WTC11 (cell line): Measurements from ENCODE around the gene DLGAP4. TPM values are rescaled to one million over a fixed set of nuclear protein-coding genes. Genes with fewer than 3 reads are reported as not detected.
A peak's percentile ranks its signal among the peaks of the same experiment; 100 is the strongest.

ENCODE experiments used
- ATAC-seq: fragments of 200-7000 bp; cut with Tn5 transposase; 2 replicates; pipeline ENCODE4 v1.10.0; 2021; ENCODE audit warnings: mild to moderate bottlenecking, moderate library complexity
- Bru-seq: library from RNA; stranded (reverse); fragments of 400-500 nt; gene quantifications from one replicate; lab custom pipeline; 2021; lab: Mats Ljungman, UMichigan
- CTCF ChIA-PET: fragments of 300-600 bp; sonication (Branson Sonifier 250); formaldehyde crosslinking; loops from one replicate; lab custom pipeline; 2021; ENCODE audit warnings: antibody characterized with exemption; lab: Charles Lee
- POLR2A ChIA-PET: fragments of 350-600 bp; sonication (Branson Sonifier 250); formaldehyde crosslinking; loops from one replicate; lab custom pipeline; 2021; ENCODE audit warnings: antibody characterized with exemption; lab: Charles Lee
- DNase-seq: peaks from one replicate; pipeline ENCODE4 v3.0.0; 2021; ENCODE audit warnings: low spot score
- H3K27ac Mint-ChIP-seq: 2 replicates; pipeline ENCODE4 v1.8.0; 2021; ENCODE audit warnings: mixed read lengths
- H3K27me3 Mint-ChIP-seq: 2 replicates; pipeline ENCODE4 v1.8.0; 2021; ENCODE audit warnings: low read depth, mild to moderate bottlenecking, moderate library complexity, mixed read lengths
- H3K36me3 Mint-ChIP-seq: 2 replicates; pipeline ENCODE4 v1.8.0; 2021; ENCODE audit warnings: mixed read lengths
- H3K4me1 Mint-ChIP-seq: 2 replicates; pipeline ENCODE4 v1.8.0; 2022; ENCODE audit warnings: mixed read lengths
- H3K4me3 Mint-ChIP-seq: 2 replicates; pipeline ENCODE4 v1.8.0; 2021; ENCODE audit warnings: mild to moderate bottlenecking, moderate library complexity, mixed read lengths
- H3K9me3 Mint-ChIP-seq: 2 replicates; pipeline ENCODE4 v1.8.0; 2021; ENCODE audit warnings: mixed read lengths
- ATF1 ChIP-seq: sonication (generic); formaldehyde crosslinking; IDR thresholded peaks from 2 replicates; pipeline ENCODE4 v1.8.1; 2023; ENCODE audit warnings: mild to moderate bottlenecking, moderate library complexity, missing genetic modification reagents
- FOXP1 ChIP-seq: sonication (generic); formaldehyde crosslinking; IDR thresholded peaks from 2 replicates; pipeline ENCODE4 v1.8.0; 2022; ENCODE audit warnings: missing genetic modification reagents, mild to moderate bottlenecking, moderate library complexity, borderline replicate concordance
- GTF2I ChIP-seq: fragments of 250-450 bp; sonication (Bioruptor Pico); conservative IDR thresholded peaks from 2 replicates; pipeline ENCODE4 v1.4.0; 2021; ENCODE audit warnings: mild to moderate bottlenecking
- HMGA2 ChIP-seq: fragments of 250-450 bp; sonication (Bioruptor Pico); IDR thresholded peaks from 2 replicates; pipeline ENCODE4 v1.4.0; 2021; ENCODE audit warnings: mild to moderate bottlenecking, moderate library complexity
- ZNF416 ChIP-seq: fragments of 250-450 bp; sonication (Bioruptor Pico); IDR thresholded peaks from 2 replicates; pipeline ENCODE4 v1.9.0; 2021; ENCODE audit warnings: mild to moderate bottlenecking, inconsistent platforms
- long read RNA-seq, 3 experiments: library from RNA in 1 of 3; library from capped mRNA in 1 of 3; library from polyadenylated mRNA in 1 of 3; unstranded in 2 of 3; stranded (forward) in 1 of 3; transcript quantifications; one replicate each; pipeline ENCODE4 v2.0.0, GENCODE V29; 2021
- total RNA-seq: library from RNA; stranded (reverse); gene quantifications from 3 replicates; pipeline ENCODE4 v1.2.3, GENCODE V29; 2021
- TF ChIP-seq, protein P1 (sequence below): sonication (generic); formaldehyde crosslinking; IDR thresholded peaks from 2 replicates; pipeline ENCODE4 v1.8.1; 2023; ENCODE audit warnings: mild to moderate bottlenecking, missing genetic modification reagents, moderate library complexity
- TF ChIP-seq, protein P2 (sequence below): fragments of 250-450 bp; sonication (Bioruptor Pico); IDR thresholded peaks from 2 replicates; pipeline ENCODE4 v1.8.0; 2021; ENCODE audit warnings: mild to moderate bottlenecking
- TF ChIP-seq, protein P3 (sequence below): sonication (generic); formaldehyde crosslinking; IDR thresholded peaks from 2 replicates; pipeline ENCODE4 v1.8.0; 2023; ENCODE audit warnings: mild to moderate bottlenecking, missing genetic modification reagents
- TF ChIP-seq, protein P4 (sequence below): sonication (generic); formaldehyde crosslinking; IDR thresholded peaks from 2 replicates; pipeline ENCODE4 v1.8.0; 2022; ENCODE audit warnings: missing genetic modification reagents

DLGAP4 gene, protein sequence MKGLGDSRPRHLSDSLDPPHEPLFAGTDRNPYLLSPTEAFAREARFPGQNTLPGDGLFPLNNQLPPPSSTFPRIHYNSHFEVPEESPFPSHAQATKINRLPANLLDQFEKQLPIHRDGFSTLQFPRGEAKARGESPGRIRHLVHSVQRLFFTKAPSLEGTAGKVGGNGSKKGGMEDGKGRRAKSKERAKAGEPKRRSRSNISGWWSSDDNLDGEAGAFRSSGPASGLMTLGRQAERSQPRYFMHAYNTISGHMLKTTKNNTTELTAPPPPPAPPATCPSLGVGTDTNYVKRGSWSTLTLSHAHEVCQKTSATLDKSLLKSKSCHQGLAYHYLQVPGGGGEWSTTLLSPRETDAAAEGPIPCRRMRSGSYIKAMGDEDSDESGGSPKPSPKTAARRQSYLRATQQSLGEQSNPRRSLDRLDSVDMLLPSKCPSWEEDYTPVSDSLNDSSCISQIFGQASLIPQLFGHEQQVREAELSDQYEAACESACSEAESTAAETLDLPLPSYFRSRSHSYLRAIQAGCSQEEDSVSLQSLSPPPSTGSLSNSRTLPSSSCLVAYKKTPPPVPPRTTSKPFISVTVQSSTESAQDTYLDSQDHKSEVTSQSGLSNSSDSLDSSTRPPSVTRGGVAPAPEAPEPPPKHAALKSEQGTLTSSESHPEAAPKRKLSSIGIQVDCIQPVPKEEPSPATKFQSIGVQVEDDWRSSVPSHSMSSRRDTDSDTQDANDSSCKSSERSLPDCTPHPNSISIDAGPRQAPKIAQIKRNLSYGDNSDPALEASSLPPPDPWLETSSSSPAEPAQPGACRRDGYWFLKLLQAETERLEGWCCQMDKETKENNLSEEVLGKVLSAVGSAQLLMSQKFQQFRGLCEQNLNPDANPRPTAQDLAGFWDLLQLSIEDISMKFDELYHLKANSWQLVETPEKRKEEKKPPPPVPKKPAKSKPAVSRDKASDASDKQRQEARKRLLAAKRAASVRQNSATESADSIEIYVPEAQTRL
- total RNA-seq: 52.6 to 54.6 TPM (median 54.6 TPM) in 3 replicates
- percentile 54 among the genes with signal in this experiment for Bru-seq, nascent RNA
- long read RNA-seq, experiment 1, full-length matches to known transcripts: 135 of 201 reads
- long read RNA-seq, experiment 1, partial matches to known transcripts: 23 of 201 reads
- long read RNA-seq, experiment 1, other reads (novel, unspliced or antisense): 43 of 201 reads
- long read RNA-seq, experiment 2, transcript DLGAP4-202 (7 exons, 2,392 nt): minor isoform, 5 of 63 reads
- long read RNA-seq, experiment 2, transcript DLGAP4-206 (7 exons, 3,110 nt): major isoform, 12 of 63 reads
- long read RNA-seq, experiment 2, partial matches to known transcripts: 19 of 63 reads
- long read RNA-seq, experiment 2, other reads (novel, unspliced or antisense): 27 of 63 reads
- long read RNA-seq, experiment 3, transcript DLGAP4-206 (7 exons, 3,110 nt): major isoform, 15 of 17 reads
- long read RNA-seq, experiment 3, partial matches to known transcripts: 1 of 17 reads
- long read RNA-seq, experiment 3, other reads (novel, unspliced or antisense): 1 of 17 reads

DNA sequence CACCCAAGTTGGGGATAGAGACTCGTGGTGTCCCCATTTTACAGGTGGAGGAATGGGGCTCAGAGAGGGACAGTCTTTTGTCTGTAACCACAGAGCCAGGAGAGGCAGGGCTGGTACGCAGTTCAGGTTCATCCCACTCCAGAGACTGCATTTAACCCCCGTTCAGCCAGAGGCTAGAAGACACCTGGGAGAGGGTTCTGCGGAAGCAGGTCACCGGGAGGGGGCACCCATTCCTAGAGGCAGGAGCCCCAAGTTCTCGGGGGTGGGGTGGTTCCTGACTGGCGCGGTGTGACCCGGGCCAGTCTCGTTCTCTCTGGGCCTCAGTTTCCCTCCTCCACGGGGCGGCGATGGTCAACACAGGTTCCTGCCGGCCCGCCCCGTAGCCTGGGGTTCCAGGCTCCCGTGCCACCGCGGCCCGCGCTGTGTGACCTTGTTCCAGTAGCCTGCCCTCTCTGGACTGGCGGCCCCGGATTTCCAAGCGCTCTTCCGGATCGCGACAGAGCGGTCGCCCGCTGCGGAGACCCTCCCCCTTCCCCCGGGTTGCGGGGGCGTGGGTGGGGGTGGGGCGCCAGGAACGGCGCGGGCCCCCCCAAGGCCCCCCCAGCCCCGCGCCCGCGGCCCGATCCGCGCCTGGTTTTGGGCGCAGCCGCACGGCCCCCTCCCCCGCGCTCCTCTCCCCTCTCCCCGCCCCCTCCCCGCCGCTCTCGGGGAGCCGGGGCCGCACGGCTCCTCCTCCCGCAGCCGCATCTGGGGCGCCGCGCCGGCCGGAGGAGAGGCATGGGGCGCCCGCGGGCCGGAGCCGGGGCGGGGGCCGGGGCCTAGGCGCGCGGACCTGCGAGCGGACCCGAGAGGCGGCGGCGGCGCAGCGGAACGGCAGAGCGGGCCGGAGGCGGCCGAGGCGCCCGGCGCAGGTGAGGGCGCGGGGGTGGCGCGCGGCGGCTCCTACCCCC, at the start of gene DLGAP4:
TSS of gene DLGAP4 (plus strand) at position 738 of the 950 bp plus-strand sequence. CDS start 125,379 bp downstream, outside the sequence.
- peak; percentile 55 for ATAC-seq
- POLR2A ChIA-PET: no interaction called here

More for the DNA sequence above, at the start of gene DLGAP4:
- H3K27me3 Mint-ChIP-seq: peaks cover 45% of the 10 kb centered on the region
- peaks cover 21% of the 10 kb centered on the region for H3K4me1 Mint-ChIP-seq
- H3K27ac Mint-ChIP-seq: no peak within 1 kb of the TSS
- H3K9me3 Mint-ChIP-seq: no peaks in the 10 kb centered on the region
- peak; percentile 39 for DNase-seq
- H3K4me3 Mint-ChIP-seq: peak within 1 kb of the TSS; percentile 72
- CTCF ChIA-PET: interaction anchor here (0.6 to 2.8 kb wide), 4 partner anchors 59 to 94 kb away, joined by 3 to 20 read pairs (median 3); no protein-coding TSS in a partner anchor
- H3K36me3 Mint-ChIP-seq: no peaks in the 10 kb centered on the region
- TF ChIP-seq FOXP1 (CRISPR knock-in tag): no peak
- TF ChIP-seq, protein P1, sequence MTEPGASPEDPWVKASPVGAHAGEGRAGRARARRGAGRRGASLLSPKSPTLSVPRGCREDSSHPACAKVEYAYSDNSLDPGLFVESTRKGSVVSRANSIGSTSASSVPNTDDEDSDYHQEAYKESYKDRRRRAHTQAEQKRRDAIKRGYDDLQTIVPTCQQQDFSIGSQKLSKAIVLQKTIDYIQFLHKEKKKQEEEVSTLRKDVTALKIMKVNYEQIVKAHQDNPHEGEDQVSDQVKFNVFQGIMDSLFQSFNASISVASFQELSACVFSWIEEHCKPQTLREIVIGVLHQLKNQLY (CRISPR knock-in tag): no peak
- TF ChIP-seq, protein P2, sequence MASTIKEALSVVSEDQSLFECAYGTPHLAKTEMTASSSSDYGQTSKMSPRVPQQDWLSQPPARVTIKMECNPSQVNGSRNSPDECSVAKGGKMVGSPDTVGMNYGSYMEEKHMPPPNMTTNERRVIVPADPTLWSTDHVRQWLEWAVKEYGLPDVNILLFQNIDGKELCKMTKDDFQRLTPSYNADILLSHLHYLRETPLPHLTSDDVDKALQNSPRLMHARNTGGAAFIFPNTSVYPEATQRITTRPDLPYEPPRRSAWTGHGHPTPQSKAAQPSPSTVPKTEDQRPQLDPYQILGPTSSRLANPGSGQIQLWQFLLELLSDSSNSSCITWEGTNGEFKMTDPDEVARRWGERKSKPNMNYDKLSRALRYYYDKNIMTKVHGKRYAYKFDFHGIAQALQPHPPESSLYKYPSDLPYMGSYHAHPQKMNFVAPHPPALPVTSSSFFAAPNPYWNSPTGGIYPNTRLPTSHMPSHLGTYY (CRISPR knock-in tag): no peak
- TF ChIP-seq, protein P3, sequence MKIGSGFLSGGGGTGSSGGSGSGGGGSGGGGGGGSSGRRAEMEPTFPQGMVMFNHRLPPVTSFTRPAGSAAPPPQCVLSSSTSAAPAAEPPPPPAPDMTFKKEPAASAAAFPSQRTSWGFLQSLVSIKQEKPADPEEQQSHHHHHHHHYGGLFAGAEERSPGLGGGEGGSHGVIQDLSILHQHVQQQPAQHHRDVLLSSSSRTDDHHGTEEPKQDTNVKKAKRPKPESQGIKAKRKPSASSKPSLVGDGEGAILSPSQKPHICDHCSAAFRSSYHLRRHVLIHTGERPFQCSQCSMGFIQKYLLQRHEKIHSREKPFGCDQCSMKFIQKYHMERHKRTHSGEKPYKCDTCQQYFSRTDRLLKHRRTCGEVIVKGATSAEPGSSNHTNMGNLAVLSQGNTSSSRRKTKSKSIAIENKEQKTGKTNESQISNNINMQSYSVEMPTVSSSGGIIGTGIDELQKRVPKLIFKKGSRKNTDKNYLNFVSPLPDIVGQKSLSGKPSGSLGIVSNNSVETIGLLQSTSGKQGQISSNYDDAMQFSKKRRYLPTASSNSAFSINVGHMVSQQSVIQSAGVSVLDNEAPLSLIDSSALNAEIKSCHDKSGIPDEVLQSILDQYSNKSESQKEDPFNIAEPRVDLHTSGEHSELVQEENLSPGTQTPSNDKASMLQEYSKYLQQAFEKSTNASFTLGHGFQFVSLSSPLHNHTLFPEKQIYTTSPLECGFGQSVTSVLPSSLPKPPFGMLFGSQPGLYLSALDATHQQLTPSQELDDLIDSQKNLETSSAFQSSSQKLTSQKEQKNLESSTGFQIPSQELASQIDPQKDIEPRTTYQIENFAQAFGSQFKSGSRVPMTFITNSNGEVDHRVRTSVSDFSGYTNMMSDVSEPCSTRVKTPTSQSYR: no peak
- TF ChIP-seq HMGA2 (CRISPR knock-in tag): no peak
- TF ChIP-seq, protein P4, sequence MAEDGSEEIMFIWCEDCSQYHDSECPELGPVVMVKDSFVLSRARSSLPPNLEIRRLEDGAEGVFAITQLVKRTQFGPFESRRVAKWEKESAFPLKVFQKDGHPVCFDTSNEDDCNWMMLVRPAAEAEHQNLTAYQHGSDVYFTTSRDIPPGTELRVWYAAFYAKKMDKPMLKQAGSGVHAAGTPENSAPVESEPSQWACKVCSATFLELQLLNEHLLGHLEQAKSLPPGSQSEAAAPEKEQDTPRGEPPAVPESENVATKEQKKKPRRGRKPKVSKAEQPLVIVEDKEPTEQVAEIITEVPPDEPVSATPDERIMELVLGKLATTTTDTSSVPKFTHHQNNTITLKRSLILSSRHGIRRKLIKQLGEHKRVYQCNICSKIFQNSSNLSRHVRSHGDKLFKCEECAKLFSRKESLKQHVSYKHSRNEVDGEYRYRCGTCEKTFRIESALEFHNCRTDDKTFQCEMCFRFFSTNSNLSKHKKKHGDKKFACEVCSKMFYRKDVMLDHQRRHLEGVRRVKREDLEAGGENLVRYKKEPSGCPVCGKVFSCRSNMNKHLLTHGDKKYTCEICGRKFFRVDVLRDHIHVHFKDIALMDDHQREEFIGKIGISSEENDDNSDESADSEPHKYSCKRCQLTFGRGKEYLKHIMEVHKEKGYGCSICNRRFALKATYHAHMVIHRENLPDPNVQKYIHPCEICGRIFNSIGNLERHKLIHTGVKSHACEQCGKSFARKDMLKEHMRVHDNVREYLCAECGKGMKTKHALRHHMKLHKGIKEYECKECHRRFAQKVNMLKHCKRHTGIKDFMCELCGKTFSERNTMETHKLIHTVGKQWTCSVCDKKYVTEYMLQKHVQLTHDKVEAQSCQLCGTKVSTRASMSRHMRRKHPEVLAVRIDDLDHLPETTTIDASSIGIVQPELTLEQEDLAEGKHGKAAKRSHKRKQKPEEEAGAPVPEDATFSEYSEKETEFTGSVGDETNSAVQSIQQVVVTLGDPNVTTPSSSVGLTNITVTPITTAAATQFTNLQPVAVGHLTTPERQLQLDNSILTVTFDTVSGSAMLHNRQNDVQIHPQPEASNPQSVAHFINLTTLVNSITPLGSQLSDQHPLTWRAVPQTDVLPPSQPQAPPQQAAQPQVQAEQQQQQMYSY (CRISPR knock-in tag): peak; percentile 86
- TF ChIP-seq ZNF416 (CRISPR knock-in tag): 0 out of 2 replicates have a peak, but pooled peaks have one; percentile 62
- TF ChIP-seq ATF1 (CRISPR knock-in tag): no peak
- TF ChIP-seq GTF2I: peak; percentile 97
- TF ChIP-seq, all 79 proteins: peak for 3
